Effector memory CD4-positive, alpha-beta T cell (primary cell): ENCODE measurements around the gene MAP3K19.

Experiments
- DNase-seq, 3 donors: peaks; one replicate each; pipeline ENCODE4 v3.0.0-alpha.2; 2020
- H3K27ac ChIP-seq: 2 replicates; pipeline ENCODE4 v1.7.0; 2013; ENCODE audit warnings: mild to moderate bottlenecking, low read length, moderate library complexity; ENCODE audit not compliant: insufficient read depth, poor library complexity, severe bottlenecking
- H3K27me3 ChIP-seq: replicated peaks from 2 replicates; pipeline ENCODE4 v1.7.0; 2013; ENCODE audit warnings: mild to moderate bottlenecking, low read length; ENCODE audit not compliant: insufficient read depth, control insufficient read depth, poor library complexity, severe bottlenecking
- H3K36me3 ChIP-seq: 2 replicates; pipeline ENCODE4 v1.7.0; 2013; ENCODE audit warnings: mild to moderate bottlenecking, low read length, moderate library complexity; ENCODE audit not compliant: control insufficient read depth, insufficient read depth
- H3K4me1 ChIP-seq: 2 replicates; pipeline ENCODE4 v1.7.0; 2013; ENCODE audit warnings: low read length, mild to moderate bottlenecking; ENCODE audit not compliant: control insufficient read depth, insufficient read depth, poor library complexity, severe bottlenecking
- H3K4me3 ChIP-seq: 2 replicates; pipeline ENCODE4 v1.7.0; 2013; ENCODE audit warnings: low read length, low read depth, mild to moderate bottlenecking; ENCODE audit not compliant: insufficient read depth, poor library complexity, severe bottlenecking
- H3K9me3 ChIP-seq: 2 replicates; pipeline ENCODE4 v1.7.0; 2013; ENCODE audit warnings: mild to moderate bottlenecking, low read length, moderate library complexity; ENCODE audit not compliant: control insufficient read depth

MAP3K19 gene

DNA sequence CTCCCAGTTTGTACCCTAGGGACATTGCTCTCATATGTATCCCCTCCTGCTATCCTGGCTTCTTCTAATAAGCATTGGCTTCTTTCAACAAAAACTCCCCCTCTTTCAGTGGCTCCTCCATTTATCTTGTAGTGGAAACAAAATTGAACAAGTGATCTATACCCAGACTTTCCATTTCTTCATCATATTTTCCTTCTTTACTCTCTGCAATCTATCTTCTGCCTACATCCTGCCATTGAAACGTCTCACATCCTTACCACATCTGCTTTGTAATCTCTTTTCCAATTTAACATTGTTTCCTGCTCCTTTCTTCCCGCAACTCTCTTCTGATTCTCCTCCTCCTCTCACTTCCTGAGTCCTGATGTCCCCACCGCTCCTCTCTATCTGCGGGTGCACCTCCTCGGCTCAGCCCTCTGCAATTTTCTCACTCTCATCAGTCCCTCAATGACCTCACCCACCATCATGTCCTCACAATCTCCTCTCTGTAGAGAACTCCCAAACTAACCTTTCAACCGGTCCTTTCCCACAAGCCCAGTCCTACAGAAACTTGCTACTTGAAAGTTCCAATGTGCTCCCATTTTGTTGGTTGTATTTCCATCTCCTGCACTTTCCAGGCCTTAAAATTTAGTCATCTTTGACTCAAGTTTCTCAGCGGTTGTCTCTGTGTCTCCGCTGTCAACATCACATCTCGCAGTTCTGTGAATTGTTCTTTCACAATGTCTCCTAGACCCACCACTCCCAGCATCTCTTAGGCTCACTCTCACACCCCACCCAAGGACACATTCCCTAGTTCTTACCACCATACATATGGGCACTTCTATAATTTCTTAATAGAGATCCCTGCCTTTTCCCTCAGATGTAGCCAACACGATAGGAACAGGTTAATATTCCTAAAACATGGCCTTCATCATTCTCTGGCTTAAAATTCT, 24.0 kb downstream of the MAP3K19 start:
- H3K4me3 ChIP-seq: no peak overlapping the region
- H3K9me3 ChIP-seq: no peaks in the 10 kb centered on the region
- H3K27me3 ChIP-seq: no peaks in the 10 kb centered on the region
- H3K4me1 ChIP-seq: no peaks in the 10 kb centered on the region
- no peaks in the 10 kb centered on the region for H3K36me3 ChIP-seq
- no peak for DNase-seq
- H3K27ac ChIP-seq: no peak overlapping the region

DNA sequence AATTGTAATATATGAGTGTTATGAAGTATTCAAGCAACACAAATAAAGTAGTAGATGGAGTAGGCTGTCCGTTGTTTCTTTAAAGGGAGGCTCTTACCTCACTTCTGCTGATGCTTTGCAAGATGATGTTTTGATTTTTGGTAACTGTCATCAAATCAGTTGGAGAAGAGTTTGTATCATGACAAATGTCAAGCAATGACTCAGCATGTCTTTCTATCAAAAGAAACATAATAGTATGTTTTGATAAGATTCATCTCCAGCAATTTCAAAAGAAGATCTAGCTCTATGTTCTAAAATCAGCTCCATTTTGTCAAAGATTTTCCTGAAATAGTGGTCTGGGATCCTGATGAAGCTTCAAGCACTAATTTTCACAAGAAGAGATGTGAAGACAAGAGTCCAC, 25.6 kb downstream of the MAP3K19 start:
- Histone ChIP-seq H3K4me1 (no peaks in the 10 kb centered on the region), H3K36me3 (no peaks in the 10 kb centered on the region), H3K9me3 (no peaks in the 10 kb centered on the region), H3K4me3 (no peak overlapping the region), H3K27me3 (no peaks in the 10 kb centered on the region), H3K27ac (no peak overlapping the region)
- no peak for DNase-seq

DNA sequence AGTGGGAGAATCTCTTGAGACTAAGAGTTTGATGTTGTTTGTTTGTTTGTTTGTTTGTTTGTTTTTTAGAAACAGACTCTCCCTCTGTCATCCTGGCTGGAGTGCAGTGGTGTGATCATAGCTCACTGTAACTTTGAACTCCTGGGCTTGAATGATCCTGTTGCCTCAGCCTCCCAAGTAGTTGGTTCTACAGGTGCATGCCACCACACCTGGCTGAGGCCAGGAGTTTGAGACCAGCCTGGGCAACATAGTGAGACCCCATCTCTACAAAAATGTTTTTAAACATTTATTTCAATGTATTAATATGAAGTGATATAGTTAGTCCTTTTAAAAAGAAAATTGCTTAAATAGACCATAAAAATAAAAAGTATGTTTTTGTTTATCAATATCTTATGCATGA, 35.6 kb downstream of the MAP3K19 start:
- H3K27me3 ChIP-seq: no peaks in the 10 kb centered on the region
- H3K4me3 ChIP-seq: no peak overlapping the region
- DNase-seq: no peak
- no peak overlapping the region for H3K27ac ChIP-seq
- H3K36me3 ChIP-seq: no peaks in the 10 kb centered on the region
- H3K9me3 ChIP-seq: no peaks in the 10 kb centered on the region
- H3K4me1 ChIP-seq: no peaks in the 10 kb centered on the region

DNA sequence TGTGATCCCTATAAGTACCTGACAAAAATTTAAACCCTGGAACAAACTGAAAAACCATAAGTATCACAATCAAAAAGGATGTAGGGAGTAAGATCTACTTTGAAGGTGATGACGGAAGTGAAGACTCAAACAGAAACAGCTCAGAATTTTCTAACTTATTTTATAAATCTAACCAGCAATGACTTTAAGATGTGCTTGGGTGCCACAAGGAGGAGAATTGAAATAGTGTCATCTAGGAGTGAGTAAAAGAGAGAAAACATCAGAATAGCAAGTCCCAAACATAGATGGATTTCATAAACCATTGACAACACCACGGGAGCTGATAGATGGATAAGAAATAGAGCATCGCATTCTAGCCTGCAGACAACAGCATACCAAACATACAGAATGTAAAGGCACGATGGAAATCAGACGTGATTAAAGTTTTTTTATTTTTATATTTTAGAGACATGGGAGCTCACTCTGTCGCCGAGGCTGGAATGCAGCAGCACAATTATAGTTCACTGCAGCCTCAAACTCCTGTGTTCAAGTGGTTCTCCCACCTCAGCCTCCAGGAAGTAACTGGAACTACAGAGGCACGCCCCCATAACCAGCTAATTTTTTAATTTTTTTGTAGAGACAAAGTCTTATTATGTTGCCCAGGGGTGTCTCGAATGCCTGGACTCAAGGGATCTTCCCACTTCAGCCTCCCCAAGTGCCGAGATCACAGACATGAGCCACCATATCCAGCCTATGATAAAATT, 36.9 kb downstream of the MAP3K19 start:
- Histone ChIP-seq H3K36me3 (no peaks in the 10 kb centered on the region), H3K4me3 (no peak overlapping the region), H3K4me1 (no peaks in the 10 kb centered on the region), H3K9me3 (no peaks in the 10 kb centered on the region), H3K27ac (no peak overlapping the region), H3K27me3 (no peaks in the 10 kb centered on the region)
- no peak for DNase-seq

DNA sequence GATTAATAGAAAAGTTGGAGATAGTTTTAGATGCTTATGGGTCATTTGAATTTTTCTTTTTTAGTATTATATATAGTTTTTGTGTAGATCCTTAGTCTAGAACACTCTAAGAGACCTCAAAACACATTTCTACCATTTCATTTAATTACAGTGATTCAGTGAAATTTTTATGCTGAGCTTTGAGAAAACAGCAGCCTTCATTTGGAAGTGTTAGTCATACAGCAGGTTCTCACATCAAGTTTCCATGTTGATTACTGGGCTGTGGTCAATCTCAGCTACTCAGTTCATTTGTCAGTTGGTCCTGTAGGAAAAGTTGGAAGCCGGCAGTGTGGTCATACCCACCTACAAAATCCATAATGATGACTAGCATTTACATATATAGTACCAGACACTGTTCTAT, 37.9 kb downstream of the MAP3K19 start:
- Histone ChIP-seq H3K36me3 (no peaks in the 10 kb centered on the region), H3K4me1 (peaks cover 1% of the 10 kb centered on the region), H3K27me3 (no peaks in the 10 kb centered on the region), H3K4me3 (no peak overlapping the region), H3K9me3 (no peaks in the 10 kb centered on the region), H3K27ac (no peak overlapping the region)
- no peak for DNase-seq

DNA sequence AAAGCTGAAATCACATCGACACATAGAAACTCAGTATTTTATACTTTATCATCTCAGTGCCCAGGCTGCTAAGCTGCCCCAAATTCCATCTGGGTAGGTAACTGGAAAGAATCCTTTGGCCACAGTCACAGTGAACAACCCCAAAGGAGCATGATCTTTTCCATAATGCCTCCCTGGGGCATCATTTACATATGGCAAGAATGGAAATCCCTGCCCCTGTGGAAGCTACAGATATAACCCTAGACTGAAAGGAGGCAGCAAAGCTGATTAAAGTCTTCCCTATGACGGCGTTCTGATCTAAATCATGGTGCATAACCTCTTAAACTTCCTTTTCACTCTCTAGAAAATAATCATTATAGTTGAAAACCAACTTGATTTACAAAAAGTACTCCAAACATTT, 41.5 kb downstream of the MAP3K19 start:
- Histone ChIP-seq H3K36me3 (no peaks in the 10 kb centered on the region), H3K4me1 (peaks cover 3% of the 10 kb centered on the region), H3K27me3 (no peaks in the 10 kb centered on the region), H3K27ac (no peak overlapping the region), H3K9me3 (no peaks in the 10 kb centered on the region), H3K4me3 (no peak overlapping the region)
- no peak for DNase-seq

DNA sequence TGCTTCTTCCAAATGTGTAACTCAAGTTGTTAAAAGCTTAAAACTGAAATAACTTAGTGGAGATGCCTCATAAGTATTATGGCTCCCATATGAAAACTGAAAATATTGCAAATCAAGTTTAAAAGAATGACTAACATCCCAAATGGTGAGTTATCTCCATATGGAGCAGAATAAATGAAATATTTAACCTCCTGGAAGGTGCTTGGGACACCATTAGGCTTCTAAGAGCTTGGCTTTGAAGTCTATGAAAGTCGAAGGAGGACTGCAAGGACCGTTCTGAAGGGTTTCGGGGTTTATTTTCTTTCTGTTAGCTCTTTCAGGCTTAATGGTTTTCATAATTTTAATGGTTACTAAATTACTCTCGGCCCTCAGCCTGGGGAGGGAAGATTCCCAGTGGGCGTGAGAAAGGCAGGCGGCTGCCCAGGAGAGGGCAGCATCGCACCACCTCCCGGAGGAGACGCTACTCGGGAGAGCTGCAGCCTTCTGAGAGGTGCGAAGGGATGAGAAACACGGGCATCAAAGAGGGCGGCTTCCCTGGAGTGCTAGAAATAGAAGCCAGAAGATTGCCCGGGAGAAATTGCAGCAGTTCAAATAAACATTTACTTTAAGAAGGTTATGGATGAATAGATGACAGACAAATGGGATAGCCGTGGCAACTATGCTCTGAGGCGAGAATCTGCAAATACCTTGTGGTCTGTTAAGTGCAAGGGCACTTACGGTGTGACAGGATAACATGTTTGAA, 43.1 kb downstream of the MAP3K19 start:
- Histone ChIP-seq H3K27me3 (no peaks in the 10 kb centered on the region), H3K9me3 (no peaks in the 10 kb centered on the region), H3K27ac (no peak overlapping the region), H3K4me1 (peaks cover 3% of the 10 kb centered on the region), H3K4me3 (no peak overlapping the region), H3K36me3 (no peaks in the 10 kb centered on the region)
- peak; percentile 30 to 51 (median 39) for DNase-seq

DNA sequence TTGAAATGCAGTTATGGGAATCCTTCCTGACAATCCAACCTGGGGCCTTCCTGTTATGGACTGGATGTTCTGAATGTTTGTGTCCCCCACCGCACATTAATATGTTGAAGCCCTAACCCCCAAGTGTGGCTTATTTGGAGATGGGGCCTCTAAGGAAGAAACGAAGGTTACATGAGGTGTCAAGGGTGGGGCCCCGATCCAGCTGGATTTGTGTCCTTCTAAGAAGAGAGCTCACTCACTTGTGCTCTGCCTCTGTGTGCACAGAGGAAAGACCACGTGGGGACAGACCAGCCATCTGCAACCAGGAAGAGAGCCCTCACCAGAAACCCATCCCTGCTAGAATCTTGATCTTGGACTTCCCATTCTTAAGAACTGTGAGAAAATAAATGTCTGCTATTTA, 44.4 kb downstream of the MAP3K19 start:
- Histone ChIP-seq H3K4me3 (no peak overlapping the region), H3K36me3 (no peaks in the 10 kb centered on the region), H3K4me1 (peaks cover 3% of the 10 kb centered on the region), H3K9me3 (no peaks in the 10 kb centered on the region), H3K27me3 (no peaks in the 10 kb centered on the region), H3K27ac (no peak overlapping the region)
- DNase-seq: no peak

DNA sequence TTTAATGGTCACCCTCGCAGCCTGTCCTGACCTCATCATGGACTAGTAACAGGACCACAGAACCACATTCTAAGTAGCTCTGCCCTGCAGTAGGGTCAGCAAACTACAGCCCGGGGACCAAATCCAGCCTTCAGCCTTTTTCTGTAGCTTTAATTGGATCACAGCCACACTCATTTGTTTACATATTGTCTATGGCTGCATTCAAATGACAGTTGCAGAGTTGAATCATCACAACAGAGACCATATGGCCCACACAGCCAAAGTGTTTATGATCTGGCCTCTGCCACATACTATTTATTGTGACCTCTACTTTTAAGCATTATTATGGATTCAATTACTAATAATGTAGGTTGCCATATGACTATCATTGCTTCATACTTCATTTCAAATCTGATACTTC, 47.7 kb downstream of the MAP3K19 start:
- Histone ChIP-seq H3K27me3 (no peaks in the 10 kb centered on the region), H3K36me3 (no peaks in the 10 kb centered on the region), H3K4me1 (peaks cover 3% of the 10 kb centered on the region), H3K9me3 (no peaks in the 10 kb centered on the region), H3K27ac (no peak overlapping the region), H3K4me3 (no peak overlapping the region)
- DNase-seq: no peak
